RWPE1 (cell line): Measurements from ENCODE around the gene HMCN2.

Source experiments
- CTCF ChIA-PET: fragments of 350-600 bp; sonication (Branson Sonifier 250); formaldehyde crosslinking; extraction: SDS; loops from one replicate; lab custom pipeline; 2021; lab: Yijun Ruan, JAX
- POLR2A ChIA-PET: fragments of 400-600 bp; formaldehyde crosslinking; extraction: SDS; loops from one replicate; lab custom pipeline; 2020; ENCODE audit warnings: antibody characterized with exemption; ENCODE audit not compliant: low non-redundant PET; lab: Yijun Ruan, JAX
- DNase-seq: peaks from one replicate; pipeline ENCODE4 v3.0.0; 2012; ENCODE audit warnings: low spot score
- H3K27ac ChIP-seq: fragments of 450-650 bp; 2 replicates; pipeline ENCODE4 v1.5.1; 2017
- TF ChIP-seq, protein P1 (sequence below): fragments of 450-650 bp; conservative IDR thresholded peaks from 2 replicates; pipeline ENCODE4 v1.5.1; 2017; ENCODE audit warnings: low read depth, mild to moderate bottlenecking

The HMCN2 gene

DNA sequence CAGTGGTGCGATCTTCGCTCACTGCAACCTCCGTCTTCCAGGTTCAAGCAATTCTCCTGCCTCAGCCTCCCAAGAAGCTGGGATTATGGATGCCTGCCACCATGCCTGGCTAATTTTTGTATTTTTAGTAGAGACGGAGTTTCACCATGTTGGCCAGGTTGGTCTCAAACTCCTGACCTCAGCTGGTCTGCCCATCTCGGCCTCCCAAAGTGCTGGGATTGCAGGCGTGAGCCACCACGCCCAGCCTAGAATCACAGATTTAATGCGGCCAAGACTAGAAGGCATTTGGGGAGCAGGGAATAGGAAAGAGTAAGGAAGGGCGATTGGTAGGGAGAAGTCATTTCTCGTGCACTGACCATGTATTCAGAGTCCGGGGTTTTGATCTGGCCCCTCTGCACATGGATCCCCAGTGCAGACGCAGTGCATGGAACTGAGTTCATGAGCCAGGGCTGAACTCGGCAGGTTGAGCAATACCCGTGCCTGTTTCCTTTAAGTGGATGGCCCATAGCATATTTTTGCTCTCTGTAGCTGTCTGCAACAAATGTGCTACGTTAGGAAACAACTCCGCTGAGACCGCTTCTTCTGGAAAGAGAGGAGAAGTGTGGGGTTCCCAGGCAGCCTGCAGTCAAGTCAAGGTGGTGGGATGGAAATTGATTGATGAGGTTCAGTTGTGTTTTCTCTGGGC lies 3.4 kb upstream of the HMCN2 start:
- TF ChIP-seq, protein P1, sequence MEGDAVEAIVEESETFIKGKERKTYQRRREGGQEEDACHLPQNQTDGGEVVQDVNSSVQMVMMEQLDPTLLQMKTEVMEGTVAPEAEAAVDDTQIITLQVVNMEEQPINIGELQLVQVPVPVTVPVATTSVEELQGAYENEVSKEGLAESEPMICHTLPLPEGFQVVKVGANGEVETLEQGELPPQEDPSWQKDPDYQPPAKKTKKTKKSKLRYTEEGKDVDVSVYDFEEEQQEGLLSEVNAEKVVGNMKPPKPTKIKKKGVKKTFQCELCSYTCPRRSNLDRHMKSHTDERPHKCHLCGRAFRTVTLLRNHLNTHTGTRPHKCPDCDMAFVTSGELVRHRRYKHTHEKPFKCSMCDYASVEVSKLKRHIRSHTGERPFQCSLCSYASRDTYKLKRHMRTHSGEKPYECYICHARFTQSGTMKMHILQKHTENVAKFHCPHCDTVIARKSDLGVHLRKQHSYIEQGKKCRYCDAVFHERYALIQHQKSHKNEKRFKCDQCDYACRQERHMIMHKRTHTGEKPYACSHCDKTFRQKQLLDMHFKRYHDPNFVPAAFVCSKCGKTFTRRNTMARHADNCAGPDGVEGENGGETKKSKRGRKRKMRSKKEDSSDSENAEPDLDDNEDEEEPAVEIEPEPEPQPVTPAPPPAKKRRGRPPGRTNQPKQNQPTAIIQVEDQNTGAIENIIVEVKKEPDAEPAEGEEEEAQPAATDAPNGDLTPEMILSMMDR: no peak
- no peak for DNase-seq
- CTCF ChIA-PET: no interaction called here
- POLR2A ChIA-PET: no interaction called here
- H3K27ac ChIP-seq: no peak overlapping the region

DNA sequence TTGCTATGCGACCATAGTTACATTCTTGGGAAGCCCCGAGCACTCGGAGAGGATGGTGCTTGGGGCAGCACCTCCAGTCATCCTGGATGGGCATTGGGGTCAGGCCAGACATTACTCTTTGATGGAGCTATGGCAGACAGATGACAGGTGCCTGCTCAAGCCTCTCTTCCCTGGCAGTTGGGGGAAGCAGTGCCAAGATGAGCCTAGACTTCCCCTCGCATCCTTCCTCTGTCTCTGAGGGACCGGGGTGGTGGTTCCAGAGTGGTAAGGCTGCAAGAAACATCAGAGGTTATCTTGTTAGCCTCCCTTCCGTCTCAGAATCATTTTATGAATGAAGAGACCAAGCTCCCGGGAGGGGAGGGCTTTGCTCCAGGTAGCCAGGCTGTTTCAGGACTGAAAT lies 2.8 kb upstream of the HMCN2 start:
- POLR2A ChIA-PET: no interaction called here
- TF ChIP-seq, protein P1: no peak
- DNase-seq: no peak
- CTCF ChIA-PET: no interaction called here
- no peak overlapping the region for H3K27ac ChIP-seq

DNA sequence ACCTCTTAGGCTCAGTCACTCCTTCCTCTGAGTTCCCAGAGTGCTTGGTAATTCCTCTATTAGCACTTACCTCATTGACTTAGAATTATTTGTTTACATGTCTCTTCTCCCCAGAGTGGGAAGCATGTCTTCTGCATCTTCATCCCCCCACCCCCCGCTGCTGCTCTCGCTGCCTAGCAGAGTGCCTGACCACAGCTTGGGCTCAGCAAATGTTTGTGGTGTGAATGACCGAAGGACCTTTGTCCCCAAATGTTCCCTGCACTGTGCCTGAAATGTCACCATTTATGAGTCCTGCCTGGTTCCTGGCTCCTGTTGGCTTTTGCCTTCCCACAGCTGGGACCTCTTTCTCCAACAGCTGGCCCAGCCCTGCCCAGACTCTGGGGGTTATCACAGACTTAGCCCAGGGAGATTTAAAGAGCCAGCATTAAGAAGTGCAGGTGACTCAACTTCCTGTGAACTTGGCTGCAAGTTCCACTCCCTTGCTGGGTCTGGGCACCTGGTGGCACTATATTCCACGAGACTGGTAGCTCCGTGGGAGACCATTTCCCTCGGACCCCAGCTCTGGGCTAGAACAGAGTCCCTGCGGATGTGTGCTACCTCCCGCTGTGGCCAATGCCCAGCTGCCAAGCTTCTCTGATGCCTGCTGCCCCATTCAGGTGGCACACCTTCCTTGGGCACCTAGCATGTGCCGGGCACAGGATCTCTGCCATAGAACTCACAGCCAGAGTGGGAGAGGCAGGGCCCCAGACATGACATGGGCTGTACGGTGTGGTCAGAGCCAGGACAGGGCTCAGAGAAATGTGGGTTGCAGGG lies 1.8 kb upstream of the HMCN2 start:
- no peak overlapping the region for H3K27ac ChIP-seq
- TF ChIP-seq, protein P1: no peak
- no peak for DNase-seq
- CTCF ChIA-PET: interaction anchor here (0.5 to 1.0 kb wide), 3 partner anchors 8 to 277 kb away, joined by 3 to 4 read pairs (median 4); no protein-coding TSS in a partner anchor
- POLR2A ChIA-PET: no interaction called here

DNA sequence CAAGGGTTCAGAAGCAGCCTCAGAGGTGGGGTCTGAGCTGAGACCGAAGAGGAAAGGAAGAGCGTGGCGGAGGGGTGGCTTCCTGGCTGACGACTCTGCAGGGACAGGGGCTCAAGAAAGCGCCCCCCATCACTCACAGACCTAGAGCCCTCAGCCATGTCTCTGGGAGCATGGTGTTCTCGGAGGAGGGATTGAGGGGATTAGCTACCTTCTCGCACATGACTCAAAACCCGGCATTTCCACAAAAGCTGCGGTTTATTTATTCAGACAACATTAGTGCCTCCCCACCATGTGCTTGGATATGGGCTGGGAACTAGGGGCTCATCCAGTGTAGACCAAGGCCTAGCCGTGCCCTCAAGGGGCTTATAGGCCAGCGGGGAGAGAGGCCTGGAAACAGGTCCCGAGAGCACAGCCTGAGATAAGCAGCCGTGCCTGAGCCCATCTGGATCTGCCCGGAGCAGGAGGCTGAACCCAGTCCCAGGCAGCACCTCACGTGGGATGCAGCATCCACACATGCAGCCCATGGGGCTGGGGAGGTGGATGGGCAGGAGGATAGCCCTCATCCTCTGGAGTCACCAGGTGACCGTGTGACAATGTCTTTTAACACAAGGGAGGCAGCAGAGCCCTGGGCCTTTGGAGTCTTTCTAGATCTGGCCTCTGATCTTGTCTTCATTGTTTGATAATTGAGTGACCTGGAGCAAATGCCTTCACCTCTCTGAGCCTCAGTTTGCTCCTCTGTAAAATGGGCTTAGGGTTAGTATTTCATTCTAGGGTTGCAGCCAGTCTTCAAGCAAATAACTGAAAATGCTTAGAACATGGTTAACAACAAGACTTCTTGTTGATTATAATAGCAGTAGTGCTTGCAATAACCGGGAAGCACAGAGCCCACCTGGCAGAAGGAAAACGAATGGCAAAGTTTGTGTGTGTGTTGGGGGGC lies 878 bp upstream of the HMCN2 start:
- ChIA-PET POLR2A (interaction anchor here (0.6 kb wide), 1 partner anchor 27 kb away, joined by 3 read pairs; no protein-coding TSS in a partner anchor), CTCF (interaction anchor here (0.5 to 1.0 kb wide), 2 partner anchors 22 to 276 kb away, joined by 4 read pairs; no protein-coding TSS in a partner anchor)
- no peak for DNase-seq
- H3K27ac ChIP-seq: no peak overlapping the region
- TF ChIP-seq, protein P1: no peak

DNA sequence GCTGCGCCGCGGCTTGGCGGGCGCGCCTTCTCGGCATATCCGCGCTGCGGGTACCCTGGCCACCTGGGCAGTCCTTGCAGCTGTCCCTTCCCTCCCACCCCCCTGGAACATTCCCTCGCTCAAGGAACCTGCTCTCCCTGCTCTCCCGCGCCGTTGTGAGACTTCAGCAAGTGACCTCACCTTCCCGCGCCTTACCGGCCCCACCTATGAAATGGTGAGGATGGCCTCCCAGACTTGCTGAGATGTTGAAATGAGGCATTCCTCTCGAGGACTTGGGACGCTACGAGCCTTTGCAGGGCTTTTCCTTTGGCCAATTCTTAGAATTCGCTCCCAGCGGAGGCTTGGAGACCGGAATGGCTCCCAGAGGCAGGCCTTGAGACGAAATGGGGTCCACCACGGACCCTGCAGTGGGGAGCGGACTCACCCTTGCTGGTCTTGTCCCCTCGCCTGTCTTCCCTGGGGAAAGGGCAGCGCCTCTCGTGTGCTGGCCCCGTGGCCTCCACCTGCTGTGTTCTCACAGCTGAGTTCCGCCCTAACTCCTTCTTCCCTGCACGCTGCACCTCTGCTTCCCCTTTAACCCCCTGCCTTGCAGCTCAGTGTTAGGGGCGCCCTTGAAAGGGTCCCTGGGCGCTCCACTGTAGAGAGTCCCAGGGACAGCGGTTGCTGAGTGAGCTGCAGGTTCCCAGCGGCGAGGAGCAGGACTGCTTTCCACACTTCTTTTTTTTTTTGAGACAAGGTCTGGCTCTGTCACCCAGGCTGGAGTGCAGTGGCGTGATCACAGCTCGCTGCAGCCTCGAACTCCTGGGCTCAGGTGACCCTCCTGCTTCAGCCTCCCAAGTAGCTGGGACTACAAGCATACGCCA lies 907 bp downstream of the HMCN2 start:
- TF ChIP-seq, protein P1: no peak
- no peak for DNase-seq
- ChIA-PET POLR2A (no interaction called here), CTCF (interaction anchor here (1.5 kb wide), 1 partner anchor 30 kb away, joined by 4 read pairs; no protein-coding TSS in a partner anchor)
- H3K27ac ChIP-seq: no peak overlapping the region
